Spinal cord (tissue), 10 donors: ENCODE data around the gene SLC1A2. TPM values are rescaled to one million over a fixed set of nuclear protein-coding genes. Genes with fewer than 3 reads are reported as not detected.

Source experiments
- DNase-seq, 6 donors: peaks; one replicate each; pipeline versions ENCODE4 v3.0.0 to v3.0.0-alpha.2; 2013 to 2015; ENCODE audit warnings: low spot score in 6 of 6, low read depth in 4 of 6
- H3K27ac ChIP-seq: one replicate; pipeline ENCODE4 v1.5.1; 2013; ENCODE audit warnings: low read depth, low read length, control low read depth
- H3K27me3 ChIP-seq: one replicate; pipeline ENCODE4 v1.6.1; 2013; ENCODE audit warnings: low read length; ENCODE audit not compliant: control insufficient read depth, insufficient read depth
- H3K36me3 ChIP-seq: one replicate; pipeline ENCODE4 v1.6.1; 2013; ENCODE audit warnings: low read length; ENCODE audit not compliant: control insufficient read depth, insufficient read depth
- H3K4me1 ChIP-seq: one replicate; pipeline ENCODE4 v1.6.1; 2013; ENCODE audit warnings: low read length; ENCODE audit not compliant: control insufficient read depth, insufficient read depth
- H3K4me3 ChIP-seq: one replicate; pipeline ENCODE4 v1.5.1; 2013; ENCODE audit warnings: low read depth, low read length, control low read depth
- H3K9me3 ChIP-seq: one replicate; pipeline ENCODE4 v1.6.1; 2013; ENCODE audit warnings: low read length; ENCODE audit not compliant: control insufficient read depth, insufficient read depth
- WGBS: methylation state at CpG from one replicate; pipeline ENCODE4 v1.1.5; 2013; ENCODE audit warnings: missing lambda C conversion rate; ENCODE audit not compliant: insufficient coverage; 5-methylcytosine and 5-hydroxymethylcytosine counted together
- polyA plus RNA-seq, 2 donors: library from polyadenylated mRNA; unstranded; fragments of 120-200 nt; gene quantifications; one replicate each; pipeline ENCODE4 v1.2.1, GENCODE V29; 2013; ENCODE audit not compliant: insufficient read length in 2 of 2
- total RNA-seq, 2 donors: library from RNA; depleted of rRNA in 1 of 2; stranded (reverse); fragments of 120-200 nt in 1 of 2; fragments of >200 nt in 1 of 2; gene quantifications; one replicate each; pipeline versions ENCODE4 v1.2.3 to v1.2.4, GENCODE V29; 2013 to 2014
- donor health status: healthy.

SLC1A2 gene
- total and polyA plus RNA-seq, 4 donors, result 87.4 to 270 (median 196) TPM

- Histone ChIP-seq H3K4me3 (no peak overlapping the region), H3K27me3 (peaks cover 11% of the 10 kb centered on the region), H3K4me1 (peaks cover 25% of the 10 kb centered on the region), H3K36me3 (no peaks in the 10 kb centered on the region), H3K9me3 (no peaks in the 10 kb centered on the region), H3K27ac (peak overlapping the region; percentile 29)
- peak in 1 of 6 donors; percentile 35 for DNase-seq
- 14% methylated on average over 1 of the region's 2 CpGs for WGBS
These were observed 3.9 kb downstream of the SLC1A2 start for GRCh38 chr11:35415487-35415886.

- WGBS, result 4% methylated on average over 2 of the region's 2 CpGs
- Histone ChIP-seq H3K27me3 (peaks cover 6% of the 10 kb centered on the region), H3K4me3 (no peak overlapping the region)
These were observed 4.6 kb downstream of the SLC1A2 start for GRCh38 chr11:35414776-35415175.

GRCh38 chr11:35414311-35414710 is 5.0 kb downstream of the SLC1A2 start:
- H3K9me3 ChIP-seq, result no peaks in the 10 kb centered on the region
- peaks cover 2% of the 10 kb centered on the region for H3K27me3 ChIP-seq
- H3K36me3 ChIP-seq, result no peaks in the 10 kb centered on the region
- H3K4me3 ChIP-seq, result no peak overlapping the region
- H3K27ac ChIP-seq, result peak overlapping the region; percentile 29
- H3K4me1 ChIP-seq, result peaks cover 14% of the 10 kb centered on the region
- WGBS, result 29% methylated on average over 1 of the region's 6 CpGs
- peak in 2 of 6 donors; percentile 57 to 88 for DNase-seq

More at GRCh38 chr11:35414776-35415175, 4.6 kb downstream of the SLC1A2 start:
- peak in 2 of 6 donors; percentile 57 to 77 for DNase-seq
- peaks cover 18% of the 10 kb centered on the region for H3K4me1 ChIP-seq
- H3K36me3 ChIP-seq, result no peaks in the 10 kb centered on the region
- no peaks in the 10 kb centered on the region for H3K9me3 ChIP-seq
- H3K27ac ChIP-seq, result peak overlapping the region; percentile 29

GRCh38 chr11:35413598-35413997 is 5.8 kb downstream of the SLC1A2 start:
- Histone ChIP-seq H3K4me3 (no peak overlapping the region), H3K27me3 (peaks cover 2% of the 10 kb centered on the region), H3K27ac (peak overlapping the region; percentile 29), H3K9me3 (no peaks in the 10 kb centered on the region), H3K36me3 (no peaks in the 10 kb centered on the region), H3K4me1 (peaks cover 14% of the 10 kb centered on the region)
- WGBS, result 60% methylated on average over 2 of the region's 3 CpGs
- peak in 2 of 6 donors; percentile 69 to 82 for DNase-seq

- DNase-seq, result peak in 2 of 6 donors; percentile 78 to 84
- Histone ChIP-seq H3K27me3 (no peaks in the 10 kb centered on the region), H3K36me3 (no peaks in the 10 kb centered on the region), H3K27ac (no peak overlapping the region), H3K9me3 (no peaks in the 10 kb centered on the region), H3K4me3 (no peak overlapping the region), H3K4me1 (peaks cover 9% of the 10 kb centered on the region)
- 30% methylated on average over 1 of the region's 2 CpGs for WGBS
These were observed 7.1 kb downstream of the SLC1A2 start for GRCh38 chr11:35412285-35412684.

GRCh38 chr11:35407041-35407440 is 12.3 kb downstream of the SLC1A2 start:
- H3K27me3 ChIP-seq, result no peaks in the 10 kb centered on the region
- H3K27ac ChIP-seq, result no peak overlapping the region
- peaks cover 4% of the 10 kb centered on the region for H3K4me1 ChIP-seq
- H3K9me3 ChIP-seq, result no peaks in the 10 kb centered on the region
- no peak for DNase-seq
- H3K36me3 ChIP-seq, result no peaks in the 10 kb centered on the region
- WGBS, result 95% methylated on average over 1 of the region's 1 CpG
- H3K4me3 ChIP-seq, result no peak overlapping the region

GRCh38 chr11:35404388-35404775 is 15.0 kb downstream of the SLC1A2 start:
- no peak for DNase-seq
- Histone ChIP-seq H3K9me3 (no peaks in the 10 kb centered on the region), H3K36me3 (no peaks in the 10 kb centered on the region), H3K4me1 (peaks cover 4% of the 10 kb centered on the region), H3K27ac (no peak overlapping the region), H3K27me3 (no peaks in the 10 kb centered on the region), H3K4me3 (no peak overlapping the region)
- 34% methylated on average over 6 of the region's 7 CpGs for WGBS

GRCh38 chr11:35403765-35404387 is 15.5 kb downstream of the SLC1A2 start:
- Histone ChIP-seq H3K36me3 (no peaks in the 10 kb centered on the region), H3K9me3 (no peaks in the 10 kb centered on the region), H3K27me3 (no peaks in the 10 kb centered on the region), H3K27ac (no peak overlapping the region), H3K4me3 (no peak overlapping the region), H3K4me1 (peaks cover 4% of the 10 kb centered on the region)
- no peak for DNase-seq
- 82% methylated on average over 7 of the region's 7 CpGs for WGBS

- no peak overlapping the region for H3K4me3 ChIP-seq
- H3K36me3 ChIP-seq, result no peaks in the 10 kb centered on the region
- DNase-seq, result no peak
- no peak overlapping the region for H3K27ac ChIP-seq
- H3K4me1 ChIP-seq, result peaks cover 4% of the 10 kb centered on the region
- H3K9me3 ChIP-seq, result no peaks in the 10 kb centered on the region
- WGBS, result 80% methylated on average over 3 of the region's 9 CpGs
- no peaks in the 10 kb centered on the region for H3K27me3 ChIP-seq
These were observed 16.4 kb downstream of the SLC1A2 start for GRCh38 chr11:35402751-35403660.
